ENCODE measurements around the gene HK2. TPM values are rescaled to one million over a fixed set of nuclear protein-coding genes. Genes with fewer than 3 reads are reported as not detected.
A peak's percentile ranks its signal among the peaks of the same experiment; 100 is the strongest.

Gene HK2
- total and polyA plus RNA-seq, 2 of the 4 experiments (the other 2 are of a cell fraction), result 17.4 to 20.9 TPM

DNA sequence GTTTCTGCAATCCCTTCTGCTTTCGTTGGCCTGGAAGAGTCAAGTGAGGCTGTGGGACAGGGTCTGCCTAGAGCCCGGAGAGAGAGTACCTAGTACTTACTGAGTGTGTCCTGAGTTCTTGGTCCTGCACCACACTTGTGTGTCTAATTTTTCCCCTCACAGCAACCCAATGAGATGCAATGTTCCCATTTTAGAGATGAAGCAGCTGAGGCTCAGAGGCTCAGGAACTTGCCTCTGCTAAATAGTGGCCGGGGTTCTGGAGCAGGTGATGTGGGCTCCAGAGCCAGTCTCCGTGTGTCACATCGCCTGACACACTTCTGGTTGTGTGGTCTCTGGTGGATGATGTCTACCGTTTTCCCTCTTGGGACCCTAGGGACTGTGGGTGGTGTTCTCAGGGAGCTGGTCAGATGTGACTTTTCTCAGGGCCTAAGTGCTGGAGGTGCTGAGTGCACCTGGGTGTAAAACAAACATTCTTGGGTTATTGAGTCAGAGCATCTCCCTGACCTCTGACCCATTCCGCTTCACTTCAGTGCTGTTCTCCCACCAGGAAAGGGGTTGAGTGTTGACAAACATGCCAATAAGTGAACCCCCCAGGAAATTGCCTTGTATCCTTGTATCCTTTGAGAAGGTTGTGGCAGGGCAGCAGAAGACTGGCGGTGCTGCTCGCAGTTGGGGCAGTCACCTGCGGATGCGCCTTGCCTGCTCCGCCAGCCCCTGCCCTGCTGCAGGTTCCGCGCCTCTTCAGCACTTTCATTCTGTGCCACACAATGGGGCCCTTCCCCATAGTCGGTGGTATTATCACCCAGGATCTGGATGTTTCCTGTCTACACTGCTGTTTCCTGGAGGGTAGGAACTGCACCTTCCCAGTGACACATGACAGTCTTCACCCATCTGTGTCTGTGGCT is 32.1 kb downstream of the HK2 start:
- peaks cover 23% of the 10 kb centered on the region for H3K4me1 ChIP-seq (ENCODE audit: control insufficient read depth, insufficient read depth, low read length)
- no peak overlapping the region for H2BK5ac ChIP-seq (ENCODE audit: low read depth, low read length, poor library complexity, severe bottlenecking)
- H3K9me3 ChIP-seq (ENCODE audit: control insufficient read depth, insufficient read depth, low read length), result no peaks in the 10 kb centered on the region
- in situ Hi-C loops (cut with MboI; ENCODE audit: low sequenced_read_pairs), result loop anchor here (25.0 kb wide), 1 partner anchor 379 kb away; the partner anchor contains the start of genes CCDC142, LBX2 and TTC31
- peaks cover 64 to 83% of the 10 kb centered on the region in 2 experiments for H3K79me1 ChIP-seq (ENCODE audit: low read depth in 1 of 2, low read length in 2 of 2)
- no peak overlapping the region for H3K56ac ChIP-seq (ENCODE audit: extremely low read depth, insufficient read depth, low read length)
- no peak overlapping the region for H4K5ac ChIP-seq (ENCODE audit: low read depth, low read length)
- H3K27me3 ChIP-seq (ENCODE audit: control insufficient read depth, insufficient read depth, low read length), result no peaks in the 10 kb centered on the region
- peak overlapping the region; percentile 60 for H3K4ac ChIP-seq (ENCODE audit: low read depth, low read length)
- no peak overlapping the region for H3K4me2 ChIP-seq (ENCODE audit: low read depth, low read length)
- no peak overlapping the region for H3K4me3 ChIP-seq (ENCODE audit: insufficient read depth, low read depth, low read length)
- H4K91ac ChIP-seq (ENCODE audit: insufficient read depth, low read depth, low read length), result peak overlapping the region; percentile 21; the same call in 1 of the 2 replicates
- H4K8ac ChIP-seq (ENCODE audit: low read depth in 2 of 2, low read length in 2 of 2), result peak overlapping the region in 1 of 2 experiments; percentile 56; a peak in 1 of 4 replicates
- DNase-seq (no peak), ATAC-seq (ENCODE audit: low read depth) (no peak)
- no peak overlapping the region for H3K9ac ChIP-seq (ENCODE audit: low read depth, low read length)
- H2BK20ac ChIP-seq (ENCODE audit: low read depth, low read length), result peak overlapping the region; percentile 54
- H3K9me1 ChIP-seq (ENCODE audit: insufficient read depth, low read length), result peaks cover 34% of the 10 kb centered on the region
- H3K14ac ChIP-seq (replicated peaks; ENCODE audit: low read depth, low read length), result peak overlapping the region; percentile 90
- H2AK5ac ChIP-seq (ENCODE audit: low read depth, low read length), result peak overlapping the region; percentile 17; the same call in 1 of the 2 replicates
- H2AK9ac ChIP-seq (replicated peaks; ENCODE audit: low read depth, low read length, poor library complexity), result peak overlapping the region; percentile 11
- no peak overlapping the region; the same call in 2 of the 3 replicates for H2BK15ac ChIP-seq (ENCODE audit: low read depth, low read length)
- H3K27ac ChIP-seq (ENCODE audit: insufficient read depth, low read length), result no peak overlapping the region
- H3K36me3 ChIP-seq (ENCODE audit: control insufficient read depth, insufficient read depth, low read length), result peaks cover 30% of the 10 kb centered on the region
- WGBS, 2 experiments (ENCODE audit: extremely low coverage in 2 of 2, insufficient read length in 1 of 2), result 84% methylated on average over 8 of the region's 15 CpGs; no CpG with 5 or more reads in 1 of the 2 experiments
- H4K20me1 ChIP-seq (ENCODE audit: insufficient read depth, low read length), result peaks cover 46% of the 10 kb centered on the region
- H2BK120ac ChIP-seq (ENCODE audit: low read depth, low read length), result peak overlapping the region; percentile 61; the same call in 1 of the 2 replicates
- intact Hi-C loops (cut with micrococcal nuclease), result no loop called here
- ChIA-PET POLR2A (ENCODE audit: unreplicated experiment) (no interaction called here), CTCF (no interaction called here)
- peak overlapping the region; percentile 81 for H2AFZ ChIP-seq (replicated peaks; ENCODE audit: low read length, poor library complexity)
- dilution Hi-C loops (cut with HindIII; ENCODE audit: low sequenced_read_pairs, unreplicated experiment), result no loop called here
- H3K18ac ChIP-seq (ENCODE audit: low read depth, low read length), result no peak overlapping the region
- H3K23ac ChIP-seq (ENCODE audit: low read depth, low read length), result 0 out of 2 replicates have a peak overlapping the region, but pooled peaks have one; percentile 37
- BruUV-seq (replicated peaks), result no TSS peak
- TF ChIP-seq, protein P1, sequence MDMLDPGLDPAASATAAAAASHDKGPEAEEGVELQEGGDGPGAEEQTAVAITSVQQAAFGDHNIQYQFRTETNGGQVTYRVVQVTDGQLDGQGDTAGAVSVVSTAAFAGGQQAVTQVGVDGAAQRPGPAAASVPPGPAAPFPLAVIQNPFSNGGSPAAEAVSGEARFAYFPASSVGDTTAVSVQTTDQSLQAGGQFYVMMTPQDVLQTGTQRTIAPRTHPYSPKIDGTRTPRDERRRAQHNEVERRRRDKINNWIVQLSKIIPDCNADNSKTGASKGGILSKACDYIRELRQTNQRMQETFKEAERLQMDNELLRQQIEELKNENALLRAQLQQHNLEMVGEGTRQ (IDR thresholded peaks at IDR 0.05; ENCODE audit: low read depth, low read length), result no peak
- TF ChIP-seq FOS (IDR thresholded peaks at IDR 0.05; ENCODE audit: low read depth, low read length) (no peak), MAFK (IDR thresholded peaks at IDR 0.05; ENCODE audit: low read depth, low read length) (no peak), CEBPB (IDR thresholded peaks at IDR 0.05; ENCODE audit: low read depth, low read length) (no peak), RCOR1 (IDR thresholded peaks at IDR 0.05; ENCODE audit: insufficient replicate concordance, low read length) (no peak), MAZ (IDR thresholded peaks at IDR 0.05; ENCODE audit: borderline replicate concordance, low read depth, low read length) (no peak), NFE2L2 (IDR thresholded peaks at IDR 0.05; ENCODE audit: low read depth, low read length) (no peak), POLR2A (IDR thresholded peaks at IDR 0.05; ENCODE audit: low read depth, low read length) (no peak), CHD1 (IDR thresholded peaks at IDR 0.05; ENCODE audit: low read depth, low read length) (no peak), MXI1 (IDR thresholded peaks at IDR 0.05; ENCODE audit: borderline replicate concordance, low read depth, low read length) (no peak), RFX5 (IDR thresholded peaks at IDR 0.05; ENCODE audit: low read depth, low read length) (no peak), RAD21 (IDR thresholded peaks at IDR 0.05; ENCODE audit: low read length) (no peak)
- TF ChIP-seq, protein P2, sequence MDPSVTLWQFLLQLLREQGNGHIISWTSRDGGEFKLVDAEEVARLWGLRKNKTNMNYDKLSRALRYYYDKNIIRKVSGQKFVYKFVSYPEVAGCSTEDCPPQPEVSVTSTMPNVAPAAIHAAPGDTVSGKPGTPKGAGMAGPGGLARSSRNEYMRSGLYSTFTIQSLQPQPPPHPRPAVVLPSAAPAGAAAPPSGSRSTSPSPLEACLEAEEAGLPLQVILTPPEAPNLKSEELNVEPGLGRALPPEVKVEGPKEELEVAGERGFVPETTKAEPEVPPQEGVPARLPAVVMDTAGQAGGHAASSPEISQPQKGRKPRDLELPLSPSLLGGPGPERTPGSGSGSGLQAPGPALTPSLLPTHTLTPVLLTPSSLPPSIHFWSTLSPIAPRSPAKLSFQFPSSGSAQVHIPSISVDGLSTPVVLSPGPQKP (IDR thresholded peaks at IDR 0.05; ENCODE audit: borderline replicate concordance, low read depth, low read length), result no peak
- TF ChIP-seq, protein P3, sequence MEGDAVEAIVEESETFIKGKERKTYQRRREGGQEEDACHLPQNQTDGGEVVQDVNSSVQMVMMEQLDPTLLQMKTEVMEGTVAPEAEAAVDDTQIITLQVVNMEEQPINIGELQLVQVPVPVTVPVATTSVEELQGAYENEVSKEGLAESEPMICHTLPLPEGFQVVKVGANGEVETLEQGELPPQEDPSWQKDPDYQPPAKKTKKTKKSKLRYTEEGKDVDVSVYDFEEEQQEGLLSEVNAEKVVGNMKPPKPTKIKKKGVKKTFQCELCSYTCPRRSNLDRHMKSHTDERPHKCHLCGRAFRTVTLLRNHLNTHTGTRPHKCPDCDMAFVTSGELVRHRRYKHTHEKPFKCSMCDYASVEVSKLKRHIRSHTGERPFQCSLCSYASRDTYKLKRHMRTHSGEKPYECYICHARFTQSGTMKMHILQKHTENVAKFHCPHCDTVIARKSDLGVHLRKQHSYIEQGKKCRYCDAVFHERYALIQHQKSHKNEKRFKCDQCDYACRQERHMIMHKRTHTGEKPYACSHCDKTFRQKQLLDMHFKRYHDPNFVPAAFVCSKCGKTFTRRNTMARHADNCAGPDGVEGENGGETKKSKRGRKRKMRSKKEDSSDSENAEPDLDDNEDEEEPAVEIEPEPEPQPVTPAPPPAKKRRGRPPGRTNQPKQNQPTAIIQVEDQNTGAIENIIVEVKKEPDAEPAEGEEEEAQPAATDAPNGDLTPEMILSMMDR (conservative IDR thresholded peaks at IDR 0.05; ENCODE audit: low read depth, low read length), result no peak

All from IMR-90 (cell line).